NCI-H128 (cell line): ENCODE data around the gene DCTN4.
"Not testable (repeated sequence)": the region's sequence is repeated elsewhere in the genome, so short reads cannot be mapped to it uniquely, and the experiment has no call there.

Source experiments
- DNase-seq: peaks from one replicate; lab custom pipeline; 2025; ENCODE audit not compliant: unreplicated experiment; lab: John Stamatoyannopoulos, UW

Gene DCTN4

DNA sequence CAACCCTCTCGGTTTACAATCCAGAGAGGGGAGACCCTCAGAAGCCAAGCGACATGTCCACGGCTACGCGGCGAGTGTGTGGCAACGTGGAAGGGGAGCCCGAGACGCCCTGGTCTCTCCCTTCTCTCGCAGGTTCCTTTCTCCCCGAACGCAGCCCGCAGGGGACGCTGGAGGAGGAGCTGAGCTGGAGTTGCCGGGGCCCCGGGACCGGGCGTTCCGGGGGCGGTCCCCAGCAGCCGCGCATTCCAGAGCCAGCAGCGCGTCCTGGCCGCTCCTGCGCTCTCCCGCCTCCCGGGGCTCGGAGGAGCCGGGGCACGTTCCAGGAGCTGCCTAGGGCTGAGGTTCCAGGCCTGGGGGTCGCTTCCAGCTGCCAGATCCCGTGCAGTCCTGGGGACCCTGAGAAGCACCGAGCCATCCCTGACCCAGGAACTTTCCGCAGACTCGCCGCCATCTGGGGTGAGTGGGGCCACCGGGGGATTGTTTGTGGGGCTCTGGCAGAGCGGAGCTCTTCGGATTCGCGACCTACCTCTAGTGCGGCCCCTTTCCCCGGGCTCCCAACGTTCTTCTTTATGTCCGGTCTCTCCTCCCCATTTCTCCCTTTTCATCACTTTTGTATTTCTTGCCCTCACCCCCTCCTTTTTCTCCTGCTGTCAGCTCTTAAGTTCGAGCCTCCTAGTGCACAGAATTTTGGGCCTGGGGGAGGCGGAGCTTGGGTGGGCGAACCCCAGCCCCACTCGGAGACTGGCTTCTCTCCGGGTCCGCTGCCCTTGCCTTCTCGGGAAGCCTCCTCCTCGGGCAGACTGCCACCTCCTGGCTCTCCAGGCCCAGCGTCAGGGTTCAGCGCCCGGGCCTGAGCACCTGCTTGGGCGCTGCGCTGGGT, 19.9 kb upstream of the DCTN4 start, which contains the start of gene SMIM3:
TSS of gene SMIM3 (plus strand) at position 241 of the 880 bp plus-strand sequence. CDS start 16,684 bp downstream, outside the sequence.
- no peak for DNase-seq

DNA sequence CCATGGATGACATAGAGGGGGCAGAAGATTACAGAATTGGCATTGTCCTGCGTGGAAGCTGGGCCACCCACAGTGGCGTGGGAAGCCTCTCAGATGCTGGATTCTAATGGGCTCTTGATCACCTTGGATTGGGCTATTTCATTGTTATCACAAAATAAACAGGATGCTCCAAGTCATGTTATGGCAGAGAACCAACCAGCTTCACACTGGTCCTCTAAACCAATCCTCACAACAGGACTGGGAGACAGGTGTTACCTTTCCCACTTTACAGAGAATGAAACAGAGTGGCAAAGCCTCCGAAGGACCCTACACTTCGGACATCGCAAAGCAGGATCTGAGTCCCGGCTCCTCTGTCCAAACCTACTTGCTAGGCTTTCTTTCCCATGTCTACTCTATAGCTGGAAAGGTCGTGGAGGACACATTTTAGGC, 19.3 kb upstream of the DCTN4 start:
- DNase-seq: no peak

DNA sequence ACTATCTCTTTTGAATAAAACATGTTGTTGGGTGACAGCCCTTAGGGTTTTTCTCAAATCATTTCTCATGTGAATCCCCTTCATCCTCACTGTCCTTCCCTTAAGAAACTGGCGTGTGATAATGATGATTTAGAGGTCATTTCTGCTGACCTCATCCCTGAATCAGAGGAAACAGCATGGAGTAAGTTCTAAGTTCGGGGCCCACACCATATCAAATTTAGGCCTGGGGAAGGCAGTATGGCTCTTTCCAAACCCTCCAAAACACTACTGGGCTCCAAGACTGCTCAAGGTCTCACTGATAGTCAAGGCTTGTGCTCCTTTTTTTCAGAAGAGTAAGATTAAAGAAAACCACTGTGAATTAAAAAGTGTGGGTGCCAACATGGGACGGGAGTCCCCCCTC, 18.9 kb upstream of the DCTN4 start:
- no peak for DNase-seq

DNA sequence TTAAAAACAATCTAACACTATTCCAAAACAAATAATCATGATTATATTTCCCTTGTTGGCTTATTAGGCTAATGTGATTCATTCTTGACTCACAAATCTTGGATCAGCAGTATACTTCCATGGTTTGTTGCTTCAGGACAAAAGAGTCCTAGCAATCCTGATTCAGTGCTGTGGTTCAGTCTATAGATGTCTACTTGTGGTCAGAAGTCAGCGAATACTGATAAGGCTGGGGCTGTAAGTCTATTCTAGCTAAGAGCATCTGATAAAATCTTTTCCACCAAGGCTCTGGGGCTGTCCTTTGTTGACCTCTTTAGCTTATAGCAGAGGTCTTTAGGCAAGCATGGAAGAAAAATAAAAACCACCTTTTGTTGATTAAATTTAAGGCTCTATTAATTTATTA, 15.3 kb upstream of the DCTN4 start:
- DNase-seq: no peak

DNA sequence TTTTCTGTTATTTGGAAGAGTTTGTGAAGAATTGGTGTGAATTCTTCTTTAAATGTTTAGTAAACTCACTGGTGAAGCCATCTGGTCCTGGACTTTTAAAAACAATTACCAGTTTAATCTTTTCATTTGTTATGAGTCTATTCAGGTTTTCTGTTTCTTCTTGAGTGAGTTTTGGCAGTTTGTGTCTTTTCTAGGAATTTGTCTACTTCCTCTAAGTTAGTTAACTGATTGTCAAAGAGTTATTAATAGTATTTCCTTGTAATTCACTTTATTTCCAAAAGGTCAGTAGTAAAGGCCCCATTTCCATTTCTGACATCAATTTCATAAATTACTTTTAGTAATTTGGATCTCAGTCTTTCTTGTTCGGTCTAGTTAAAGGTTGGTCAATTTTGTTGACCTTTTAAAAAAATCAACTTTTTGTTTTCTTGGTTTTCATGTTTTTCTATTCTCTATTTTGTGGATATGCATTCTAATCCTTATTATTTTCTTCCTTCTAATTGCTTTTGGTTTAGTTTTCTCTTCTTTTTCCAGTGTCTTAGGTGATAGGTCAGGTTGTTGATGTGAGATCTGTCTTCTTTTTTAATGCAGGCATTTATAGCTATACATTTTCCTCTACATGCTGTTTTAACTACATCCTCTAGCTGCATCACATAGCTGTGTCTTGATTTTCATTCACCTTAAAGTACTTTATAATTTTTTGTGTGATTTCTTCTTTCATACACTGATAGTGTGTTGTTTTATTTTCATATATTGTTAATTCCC, 12.4 kb upstream of the DCTN4 start:
- DNase-seq: no peak

DNA sequence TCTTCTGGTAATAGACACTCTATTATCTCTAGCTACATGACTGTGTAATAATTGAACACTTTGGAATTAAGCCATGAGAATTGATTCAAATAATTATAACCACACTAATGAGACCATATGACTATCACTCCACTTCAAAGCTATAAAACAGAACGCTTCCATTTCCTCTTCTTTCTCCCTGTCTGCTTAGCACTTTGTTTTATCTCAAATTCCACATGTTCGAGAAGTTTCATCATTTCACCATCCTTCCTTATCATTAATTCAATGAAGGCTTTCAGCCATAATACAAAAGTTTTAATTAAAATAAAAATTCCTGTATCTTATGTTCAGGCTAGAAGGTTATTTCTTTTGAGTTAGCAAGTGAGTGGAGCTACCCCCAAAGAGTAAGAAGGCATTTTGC, 7.4 kb upstream of the DCTN4 start:
- DNase-seq: no peak

DNA sequence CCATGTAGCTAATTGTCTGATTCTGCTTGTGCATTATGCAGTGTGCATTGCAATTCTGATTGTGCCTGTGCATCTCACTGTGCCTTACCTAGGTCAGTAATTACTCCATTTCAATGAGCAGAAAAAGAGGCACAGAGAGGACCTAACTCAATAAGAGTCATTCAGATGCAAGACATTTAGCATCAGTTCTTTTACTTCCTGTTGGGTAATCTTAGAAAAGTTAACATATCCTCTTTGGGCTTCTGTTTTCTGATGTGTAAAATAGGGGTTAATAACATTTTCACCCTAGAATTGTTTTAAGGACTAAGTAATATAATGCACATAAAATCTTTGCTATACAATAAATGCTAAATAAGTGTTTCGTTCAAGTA, 7.0 kb upstream of the DCTN4 start:
- DNase-seq: no peak

DNA sequence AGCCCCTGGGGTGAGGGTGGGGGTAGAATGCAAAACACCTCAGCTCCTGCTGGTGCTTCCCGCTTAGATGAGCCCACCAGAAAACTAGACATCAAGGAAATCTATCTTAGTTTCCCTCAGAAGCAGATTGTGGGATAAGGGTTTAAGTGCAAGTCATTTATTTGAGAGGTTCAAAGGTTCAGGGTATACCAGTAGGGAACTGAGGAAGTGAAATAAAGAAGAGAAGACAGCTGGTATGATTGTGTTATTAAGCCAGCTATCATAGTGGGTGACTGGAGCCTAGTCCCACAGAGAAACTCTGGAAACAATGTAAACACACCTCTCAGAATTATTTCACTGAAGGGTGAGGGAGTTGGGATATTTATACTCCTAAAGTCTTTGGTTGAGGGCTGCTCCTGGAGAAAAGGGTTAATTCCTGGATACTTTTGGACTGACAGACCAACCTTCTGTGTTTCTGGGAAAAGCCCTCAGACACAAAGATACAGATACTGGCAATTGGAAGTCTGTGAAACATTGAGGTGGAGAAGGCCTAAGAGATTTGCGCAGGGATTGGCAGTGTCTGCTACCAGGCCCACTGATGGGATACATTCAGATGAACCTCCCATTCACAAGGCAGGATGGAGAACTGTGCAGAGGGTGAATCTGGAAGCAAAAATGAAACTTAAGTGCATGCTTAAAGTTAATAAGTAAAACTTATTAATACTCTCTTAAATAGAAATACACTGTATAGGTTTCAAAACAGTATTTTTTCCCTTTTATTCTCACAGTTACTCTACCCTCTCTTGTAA, 6.4 kb upstream of the DCTN4 start:
- DNase-seq: no peak

DNA sequence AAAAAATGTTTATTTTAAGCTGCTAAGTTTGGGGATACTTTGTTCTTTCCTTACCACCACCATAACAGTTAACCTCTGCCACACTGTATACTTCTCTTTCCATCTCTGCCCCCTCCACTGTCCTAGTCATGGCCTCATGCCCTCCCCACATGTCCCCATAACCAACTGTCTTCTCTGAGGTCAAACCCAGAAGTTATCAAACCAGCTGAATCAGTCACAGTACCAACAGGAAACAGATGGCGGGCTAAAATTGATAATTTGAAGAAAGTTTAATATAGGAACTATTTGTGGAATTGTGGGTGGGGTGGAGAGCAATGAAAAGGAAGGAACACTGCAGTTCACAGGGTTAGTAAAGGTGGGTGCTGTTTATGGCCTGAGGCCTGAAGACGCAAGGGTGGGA, 5.7 kb upstream of the DCTN4 start:
- no peak for DNase-seq

DNA sequence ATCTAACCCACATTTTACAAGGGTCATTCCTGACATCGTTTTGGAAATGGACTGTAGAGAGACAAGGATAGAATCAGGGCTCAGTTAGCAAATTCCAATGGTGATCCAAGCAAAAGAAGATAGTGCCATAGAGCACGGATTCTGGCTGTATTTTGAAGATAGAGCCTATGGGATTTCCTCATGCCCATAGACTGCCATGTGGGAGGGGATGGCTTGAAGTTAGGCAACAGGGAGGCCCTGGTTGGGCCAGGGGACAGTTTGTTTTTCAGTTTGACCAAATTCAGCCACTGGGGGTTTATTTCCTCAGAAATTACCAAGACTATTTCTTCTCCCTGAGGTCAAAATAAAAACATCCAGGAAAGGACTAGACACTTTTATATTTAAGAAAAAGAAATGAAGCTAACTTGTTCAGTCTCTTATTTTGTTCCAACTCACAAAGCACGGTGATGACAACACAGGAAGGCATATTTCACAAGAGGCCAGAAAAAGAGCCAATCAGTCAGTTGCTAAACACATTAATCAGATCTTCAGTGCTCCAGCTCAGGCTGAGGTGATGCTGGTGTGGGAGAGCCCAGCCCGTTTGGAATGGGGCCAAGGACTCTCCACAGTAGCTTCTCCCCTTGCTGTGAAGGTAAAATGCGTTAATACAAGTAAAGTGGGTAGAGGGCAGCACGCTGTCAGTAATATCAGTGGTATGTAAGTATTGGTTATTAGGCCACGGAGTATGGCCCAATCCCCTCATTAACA, 4.4 kb upstream of the DCTN4 start:
- no peak for DNase-seq

DNA sequence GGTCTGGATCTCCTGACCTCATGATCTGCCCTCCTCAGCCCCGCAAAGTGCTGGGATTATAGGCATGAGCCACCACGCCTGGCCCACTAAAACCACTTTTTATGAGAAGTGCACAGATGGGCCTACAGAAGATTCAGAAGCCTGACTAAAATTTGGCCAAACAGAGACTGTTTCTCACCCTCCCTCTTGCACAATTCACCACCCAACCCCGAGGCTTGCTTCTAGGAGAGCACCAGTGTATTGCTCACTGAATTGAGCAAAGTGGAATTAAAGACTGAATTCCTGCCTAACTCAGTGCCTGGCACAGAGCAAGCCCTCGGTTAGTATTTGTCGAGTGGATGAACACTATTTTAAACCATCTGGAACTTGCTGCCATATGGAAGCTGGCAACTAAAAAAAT, 3.4 kb upstream of the DCTN4 start:
- DNase-seq: no peak

DNA sequence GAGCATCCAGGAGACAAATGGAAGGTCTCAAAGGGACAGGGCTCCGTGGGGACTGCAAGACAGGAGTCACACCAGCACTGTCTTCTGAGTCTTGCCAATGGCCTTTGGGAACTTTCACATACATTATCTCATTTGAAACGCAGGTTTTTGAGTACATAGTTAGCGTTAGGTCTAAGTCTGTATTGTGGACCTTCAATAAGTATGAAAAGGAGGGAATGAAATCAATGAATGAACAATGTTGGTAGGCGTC, 442 bp upstream of the DCTN4 start:
- DNase-seq: no peak

DNA sequence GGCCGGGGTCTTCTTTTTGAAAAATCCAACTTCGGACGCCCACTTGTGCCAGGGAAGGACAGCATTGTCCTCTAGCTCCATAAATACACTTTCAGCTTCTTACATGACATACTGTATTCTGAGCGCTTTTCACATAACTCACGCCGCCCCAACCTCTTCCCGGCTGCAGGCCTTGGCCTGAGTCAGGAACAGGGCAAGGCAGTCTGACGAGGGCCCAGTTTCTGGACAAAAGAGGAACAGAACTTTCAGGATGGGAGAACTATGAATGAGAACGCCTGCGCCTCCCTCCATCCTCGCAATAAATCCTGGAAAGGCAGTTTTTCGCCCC, 650 bp downstream of the DCTN4 start:
- no peak for DNase-seq

DNA sequence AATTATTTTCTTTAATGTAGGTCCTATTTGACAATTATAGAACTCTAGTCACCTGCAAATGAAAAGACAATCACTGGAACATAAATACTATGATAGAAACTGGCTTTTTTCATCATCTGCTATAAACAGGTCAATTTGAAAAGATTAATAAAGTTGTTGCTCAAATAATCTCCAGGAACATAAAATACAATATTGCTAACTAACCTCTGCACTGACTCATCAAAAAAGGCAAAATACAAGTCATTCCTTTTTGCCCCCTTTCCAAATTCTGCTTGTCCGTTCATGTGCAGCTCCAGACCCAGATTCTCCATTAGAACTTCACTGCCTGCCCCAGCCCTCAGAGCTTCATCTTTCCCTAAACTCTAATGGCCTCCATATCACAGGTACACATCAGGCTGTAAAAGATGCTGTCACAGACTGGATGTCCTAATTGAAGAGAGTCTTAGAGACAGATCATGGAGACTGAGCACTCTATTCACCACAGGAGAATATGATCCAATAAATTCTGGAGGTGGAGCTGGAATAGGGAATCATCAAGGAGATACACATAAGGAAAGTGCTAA, 1.6 kb downstream of the DCTN4 start:
- no peak for DNase-seq

DNA sequence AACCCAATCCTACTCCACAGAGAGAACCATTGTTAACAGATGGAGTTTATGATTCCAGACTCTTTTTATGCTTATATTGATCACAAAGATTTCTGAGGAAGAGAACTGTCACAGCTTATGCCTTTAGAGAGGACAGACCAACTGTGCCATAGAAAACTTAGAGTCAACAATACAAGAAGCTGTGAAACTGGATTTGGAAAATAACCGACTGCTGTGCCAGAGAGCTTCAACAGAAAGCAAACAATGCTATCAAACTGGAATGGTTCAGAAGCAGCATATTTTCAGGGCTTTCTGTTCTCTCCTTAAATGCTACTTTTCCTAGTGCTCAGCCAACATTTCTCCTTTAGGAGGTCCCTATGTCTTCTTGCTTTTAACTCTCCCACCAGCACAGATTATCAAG, 5.0 kb downstream of the DCTN4 start:
- DNase-seq: no peak

DNA sequence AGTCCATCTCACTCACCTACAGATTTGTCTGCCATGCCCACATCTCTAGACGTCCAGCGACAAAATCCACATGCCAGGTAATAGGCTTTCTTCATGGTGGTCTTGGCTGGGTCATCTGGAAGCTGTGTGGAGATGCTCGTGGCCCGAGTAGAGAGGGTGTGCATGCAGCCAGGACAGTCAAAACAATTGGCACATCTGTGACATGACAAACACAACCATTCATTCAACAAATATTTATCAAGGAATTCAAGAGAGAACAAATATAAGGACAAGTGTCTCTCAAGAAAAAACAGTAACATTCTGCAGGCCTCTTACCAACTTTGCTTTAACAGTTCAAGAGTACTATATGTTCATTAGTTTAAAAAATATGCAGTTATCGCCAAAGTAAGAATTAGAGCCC, 5.4 kb downstream of the DCTN4 start:
- no peak for DNase-seq

DNA sequence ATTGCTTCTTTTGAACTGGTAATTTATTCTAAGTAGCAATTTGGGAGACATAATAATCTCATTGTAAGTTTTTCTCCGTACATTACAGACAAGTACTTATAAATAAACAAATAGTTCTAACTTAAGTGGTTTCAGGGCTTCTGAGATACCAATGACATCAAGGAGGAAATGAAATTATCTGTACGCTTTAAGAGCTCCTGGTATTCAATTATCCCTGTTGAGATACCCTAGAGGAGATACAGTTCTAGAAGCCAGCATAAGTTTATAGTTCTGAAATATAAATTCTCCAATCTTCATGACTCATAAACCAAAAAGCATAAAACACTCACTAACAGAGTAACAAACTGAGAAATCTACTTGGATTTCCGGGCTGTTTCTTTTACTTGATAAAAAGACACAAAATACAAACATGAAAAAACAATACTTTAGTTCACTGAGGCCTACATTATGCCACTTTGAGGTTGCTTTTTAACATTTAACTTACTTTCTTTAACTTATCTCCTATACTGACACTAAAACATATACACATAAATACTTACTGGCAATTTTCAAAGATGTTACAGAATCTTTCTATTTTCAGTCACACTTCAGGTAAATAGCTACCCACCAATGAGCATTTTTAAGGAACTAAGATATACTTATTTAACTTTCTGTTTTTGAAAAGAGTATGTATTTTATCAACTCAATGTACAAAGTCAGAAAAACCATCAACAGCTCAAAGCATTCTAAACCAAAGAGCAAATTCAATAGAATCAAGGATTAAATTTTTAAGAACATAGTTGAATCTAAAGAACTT, 7.5 kb downstream of the DCTN4 start:
- no peak for DNase-seq

DNA sequence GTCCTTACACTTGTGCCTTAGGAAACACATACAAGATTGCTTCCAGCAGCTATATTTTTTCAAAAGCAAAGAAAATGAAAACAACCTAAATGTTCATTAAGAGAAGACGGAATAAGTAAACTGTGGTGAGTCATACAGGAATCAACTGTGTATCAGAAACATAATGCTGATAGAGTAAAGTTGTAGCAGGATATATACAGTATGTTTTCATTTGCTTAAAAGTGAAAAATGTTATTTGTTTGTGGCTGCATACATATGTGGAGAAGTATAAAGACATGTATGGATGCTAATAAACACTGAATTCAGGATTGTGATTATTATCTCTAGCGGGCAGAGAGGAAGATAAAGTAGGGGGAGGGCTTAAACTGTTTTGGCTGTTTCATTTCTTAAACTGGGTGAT, 8.3 kb downstream of the DCTN4 start:
- DNase-seq: no peak

DNA sequence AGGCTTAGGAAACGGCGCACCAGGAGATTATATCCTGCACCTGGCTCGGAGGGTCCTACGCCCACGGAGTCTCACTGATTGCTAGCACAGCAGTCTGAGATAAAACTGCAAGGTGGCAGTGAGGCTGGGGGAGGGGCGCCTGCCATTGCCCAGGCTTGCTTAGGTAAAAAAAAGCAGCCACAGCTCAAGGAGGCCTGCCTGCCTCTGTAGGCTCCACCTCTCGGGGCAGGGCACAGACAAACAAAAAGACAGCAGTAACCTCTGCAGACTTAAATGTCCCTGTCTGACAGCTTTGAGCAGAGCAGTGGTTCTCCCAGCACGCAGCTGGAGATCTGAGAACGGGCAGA, 15.7 kb downstream of the DCTN4 start:
- DNase-seq: not testable (repeated sequence)

DNA sequence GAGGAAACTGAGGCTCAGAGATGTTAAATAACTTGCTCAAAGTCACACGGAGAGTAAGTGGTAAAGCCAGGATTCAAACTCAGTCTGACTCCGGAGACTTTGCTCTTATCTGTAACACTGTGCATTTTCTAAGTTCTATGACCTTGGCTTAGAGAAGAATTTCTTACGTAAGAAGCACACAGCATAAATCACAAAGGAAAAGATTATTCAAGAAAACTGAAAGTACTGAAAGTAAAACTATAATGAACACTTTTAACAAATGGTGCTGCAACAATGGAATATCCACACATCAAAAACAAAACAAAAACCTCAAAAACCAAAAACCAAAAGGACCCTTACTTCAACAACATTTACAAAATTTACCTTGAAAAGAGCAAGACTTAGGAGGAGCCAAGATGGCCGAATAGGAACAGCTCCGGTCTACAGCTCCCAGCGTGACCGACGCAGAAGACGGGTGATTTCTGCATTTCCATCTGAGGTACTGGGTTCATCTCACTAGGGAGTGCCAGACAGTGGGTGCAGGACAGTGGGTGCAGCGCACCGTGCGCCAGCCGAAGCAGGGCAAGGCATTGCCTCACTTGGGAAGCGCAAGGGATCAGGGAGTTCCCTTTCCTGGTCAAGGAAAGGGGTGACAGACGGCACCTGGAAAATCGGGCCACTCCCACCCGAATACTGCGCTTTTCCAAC, 16.2 kb downstream of the DCTN4 start:
- not testable (repeated sequence) for DNase-seq
